Activated CD8-positive, alpha-beta T cell treated with anti-CD3 and anti-CD28 coated beads for 36 hours (primary cell): ENCODE results near the gene PLCB4. TPM values are rescaled to one million over a fixed set of nuclear protein-coding genes. Genes with fewer than 3 reads are reported as not detected.

Experiments used
- ATAC-seq: fragments of 200-7000 bp; cut with Tn5 transposase; one replicate; pipeline ENCODE4 v1.10.0; 2021; ENCODE audit warnings: mild to moderate bottlenecking, moderate library complexity
- CTCF ChIA-PET: fragments of 350-600 bp; sonication (Branson Sonifier 250); formaldehyde crosslinking; loops from one replicate; lab custom pipeline; 2021; ENCODE audit warnings: antibody characterized with exemption; lab: Charles Lee
- POLR2A ChIA-PET: fragments of 350-600 bp; sonication (Branson Sonifier 250); formaldehyde crosslinking; loops from one replicate; lab custom pipeline; 2021; ENCODE audit warnings: antibody characterized with exemption; lab: Charles Lee
- DNase-seq: peaks from one replicate; pipeline ENCODE4 v3.0.0-alpha.2; 2020
- H3K27ac Mint-ChIP-seq: one replicate; pipeline ENCODE4 v1.8.0; 2021; ENCODE audit warnings: mild to moderate bottlenecking, mixed read lengths
- H3K27me3 Mint-ChIP-seq: one replicate; pipeline ENCODE4 v1.8.0; 2021; ENCODE audit warnings: mixed read lengths
- H3K36me3 Mint-ChIP-seq: one replicate; pipeline ENCODE4 v1.8.0; 2021; ENCODE audit warnings: low read depth, mixed read lengths
- H3K4me1 Mint-ChIP-seq: one replicate; pipeline ENCODE4 v1.8.0; 2021; ENCODE audit warnings: low read depth, mixed read lengths
- H3K4me3 Mint-ChIP-seq: one replicate; pipeline ENCODE4 v1.8.0; 2021; ENCODE audit warnings: mild to moderate bottlenecking, moderate library complexity, mixed read lengths
- H3K9me3 Mint-ChIP-seq: one replicate; pipeline ENCODE4 v1.8.0; 2021; ENCODE audit warnings: mixed read lengths
- CTCF ChIP-seq: fragments of 200-600 bp; IDR thresholded peaks from one replicate; pipeline ENCODE4 v1.8.0; 2022; ENCODE audit warnings: antibody characterized with exemption, mild to moderate bottlenecking
- intact Hi-C: fragments of 100-400 bp; cut with micrococcal nuclease; formaldehyde crosslinking; loops from one replicate; pipeline ENCODE4 v1.10.0; 2022
- total RNA-seq, 2 experiments: library from RNA; stranded (reverse); gene quantifications; one replicate each; pipeline ENCODE4 v1.2.3, GENCODE V29; 2021

PLCB4 gene
- total RNA-seq, 2 experiments from 2014 or later: not detected

GRCh38 chr20:9246731-9247130 is 177.8 kb downstream of the PLCB4 start:
- POLR2A ChIA-PET: no interaction called here
- TF ChIP-seq CTCF: no peak

GRCh38 chr20:9250511-9250910 is 181.6 kb downstream of the PLCB4 start:
- no peak for ATAC-seq

More at GRCh38 chr20:9246731-9247130, 177.8 kb downstream of the PLCB4 start:
- Mint-ChIP-seq H3K27ac (no peak overlapping the region), H3K27me3 (no peaks in the 10 kb centered on the region), H3K9me3 (no peaks in the 10 kb centered on the region), H3K4me3 (no peak overlapping the region), H3K4me1 (no peaks in the 10 kb centered on the region), H3K36me3 (no peaks in the 10 kb centered on the region)
- CTCF ChIA-PET: no interaction called here
- intact Hi-C loops: no loop called here
- ATAC-seq (no peak), DNase-seq (no peak)

GRCh38 chr20:9253006-9253539 is 184.2 kb downstream of the PLCB4 start:
- ATAC-seq (no peak), DNase-seq (no peak)
- Mint-ChIP-seq H3K4me3 (no peak overlapping the region), H3K27ac (no peak overlapping the region), H3K4me1 (no peaks in the 10 kb centered on the region), H3K27me3 (no peaks in the 10 kb centered on the region), H3K9me3 (no peaks in the 10 kb centered on the region), H3K36me3 (no peaks in the 10 kb centered on the region)
- TF ChIP-seq CTCF: no peak
- ChIA-PET POLR2A (no interaction called here), CTCF (interaction anchor here (1.0 kb wide), 1 partner anchor 24 kb away, joined by 3 read pairs; no protein-coding TSS in a partner anchor)
- intact Hi-C loops: no loop called here

More at GRCh38 chr20:9250511-9250910, 181.6 kb downstream of the PLCB4 start:
- H3K4me1 Mint-ChIP-seq: no peaks in the 10 kb centered on the region
- no peak for TF ChIP-seq CTCF
- no peaks in the 10 kb centered on the region for H3K36me3 Mint-ChIP-seq
- no peaks in the 10 kb centered on the region for H3K9me3 Mint-ChIP-seq
- H3K4me3 Mint-ChIP-seq: no peak overlapping the region
- POLR2A ChIA-PET: interaction anchor here (0.9 kb wide), 1 partner anchor 25 kb away, joined by 3 read pairs; no protein-coding TSS in a partner anchor
- no peak for DNase-seq
- CTCF ChIA-PET: no interaction called here
- H3K27ac Mint-ChIP-seq: no peak overlapping the region
- H3K27me3 Mint-ChIP-seq: no peaks in the 10 kb centered on the region
- intact Hi-C loops: no loop called here

GRCh38 chr20:9255171-9255570 is 186.3 kb downstream of the PLCB4 start:
- ATAC-seq (no peak), DNase-seq (no peak)
- Mint-ChIP-seq H3K4me1 (no peaks in the 10 kb centered on the region), H3K27me3 (no peaks in the 10 kb centered on the region), H3K9me3 (no peaks in the 10 kb centered on the region), H3K4me3 (no peak overlapping the region), H3K27ac (no peak overlapping the region), H3K36me3 (no peaks in the 10 kb centered on the region)
- ChIA-PET POLR2A (no interaction called here), CTCF (no interaction called here)
- intact Hi-C loops: no loop called here
- TF ChIP-seq CTCF: no peak

- POLR2A ChIA-PET: no interaction called here
- ATAC-seq: no peak
- no peak overlapping the region for H3K27ac Mint-ChIP-seq
- TF ChIP-seq CTCF: no peak
- H3K4me1 Mint-ChIP-seq: no peaks in the 10 kb centered on the region
- no peaks in the 10 kb centered on the region for H3K27me3 Mint-ChIP-seq
- H3K9me3 Mint-ChIP-seq: no peaks in the 10 kb centered on the region
- H3K36me3 Mint-ChIP-seq: no peaks in the 10 kb centered on the region
- CTCF ChIA-PET: no interaction called here
- intact Hi-C loops: no loop called here
- H3K4me3 Mint-ChIP-seq: no peak overlapping the region
- no peak for DNase-seq
Measured at GRCh38 chr20:9256393-9256792, 187.5 kb downstream of the PLCB4 start.
